HEK293T (cell line): ENCODE data around the gene NADK.

ENCODE experiments used
- CTCF ChIA-PET: fragments of 350-600 bp; formaldehyde crosslinking; extraction: SDS; loops from one replicate; lab custom pipeline; 2021; ENCODE audit warnings: antibody characterized with exemption, inconsistent platforms; lab: Yijun Ruan, JAX
- POLR2A ChIA-PET: fragments of 350-600 bp; formaldehyde crosslinking; extraction: SDS; loops from one replicate; lab custom pipeline; 2020; ENCODE audit warnings: antibody characterized with exemption, inconsistent platforms; lab: Yijun Ruan, JAX
- DNase-seq: peaks from one replicate; pipeline ENCODE4 v3.0.0; 2012; ENCODE audit warnings: mixed read lengths; ENCODE audit errors: extremely low spot score
- ARNT ChIP-seq: fragments of 450-650 bp; IDR thresholded peaks from 2 replicates; pipeline ENCODE4 v1.6.1; 2017; ENCODE audit warnings: mild to moderate bottlenecking
- BHLHE40 ChIP-seq: fragments of 450-650 bp; IDR thresholded peaks from 2 replicates; pipeline ENCODE4 v1.6.1; 2016; ENCODE audit warnings: mild to moderate bottlenecking, moderate library complexity, borderline replicate concordance
- CTBP1 ChIP-seq: fragments of 450-650 bp; IDR thresholded peaks from 2 replicates; pipeline ENCODE4 v1.6.1; 2016; ENCODE audit warnings: borderline replicate concordance
- ELF4 ChIP-seq: fragments of 450-650 bp; IDR thresholded peaks from 2 replicates; pipeline ENCODE4 v1.6.1; 2017; ENCODE audit warnings: antibody characterized with exemption
- FOXA1 ChIP-seq: fragments of 450-650 bp; IDR thresholded peaks from 2 replicates; pipeline ENCODE4 v1.6.1; 2016; ENCODE audit warnings: mild to moderate bottlenecking
- FOXK2 ChIP-seq: fragments of 450-650 bp; IDR thresholded peaks from 2 replicates; pipeline ENCODE4 v1.6.1; 2016; ENCODE audit warnings: mild to moderate bottlenecking
- FOXM1 ChIP-seq: fragments of 450-650 bp; IDR thresholded peaks from 2 replicates; pipeline ENCODE4 v1.6.1; 2017; ENCODE audit warnings: mild to moderate bottlenecking, borderline replicate concordance
- HDGF ChIP-seq: fragments of 450-650 bp; IDR thresholded peaks from 2 replicates; pipeline ENCODE4 v1.6.1; 2017; ENCODE audit warnings: antibody characterized with exemption, borderline replicate concordance
- L3MBTL2 ChIP-seq: fragments of 450-650 bp; conservative IDR thresholded peaks from 2 replicates; pipeline ENCODE4 v1.6.1; 2016; ENCODE audit warnings: mild to moderate bottlenecking
- LEF1 ChIP-seq: fragments of 450-650 bp; IDR thresholded peaks from 2 replicates; pipeline ENCODE4 v1.6.1; 2017; ENCODE audit warnings: mild to moderate bottlenecking, borderline replicate concordance
- NFRKB ChIP-seq: fragments of 450-650 bp; IDR thresholded peaks from 2 replicates; pipeline ENCODE4 v1.6.1; 2016; ENCODE audit warnings: mild to moderate bottlenecking, moderate library complexity
- PKNOX1 ChIP-seq: fragments of 450-650 bp; IDR thresholded peaks from 2 replicates; pipeline ENCODE4 v1.6.1; 2016
- SP1 ChIP-seq: fragments of 450-650 bp; IDR thresholded peaks from 2 replicates; pipeline ENCODE4 v1.6.1; 2017
- SUZ12 ChIP-seq: fragments of 450-650 bp; IDR thresholded peaks from 2 replicates; pipeline ENCODE4 v1.6.1; 2016; ENCODE audit warnings: mild to moderate bottlenecking
- TARDBP ChIP-seq: fragments of 450-650 bp; IDR thresholded peaks from 2 replicates; pipeline ENCODE4 v1.6.1; 2016
- ZNF384 ChIP-seq: fragments of 450-650 bp; IDR thresholded peaks from 2 replicates; pipeline ENCODE4 v1.6.1; 2016

The NADK gene

DNA sequence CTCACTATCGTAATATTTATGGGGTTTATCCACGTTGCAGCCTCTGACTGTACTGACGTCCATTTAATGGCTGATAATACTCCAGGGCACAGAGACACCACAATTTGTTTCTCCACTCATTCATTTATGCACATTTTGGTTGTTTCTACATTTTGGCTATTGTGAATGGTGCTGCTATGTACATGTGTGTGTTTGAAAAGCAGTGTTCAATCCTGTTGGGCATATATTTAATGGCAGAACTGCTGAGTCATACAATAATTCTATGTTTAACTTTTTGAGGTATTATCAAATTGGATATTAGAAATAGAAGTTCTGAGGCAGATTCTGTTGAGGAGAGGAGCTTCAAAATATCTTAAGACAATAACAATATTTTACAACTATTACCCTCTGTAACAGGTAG lies 39.0 kb upstream of the NADK start:
- no peak for TF ChIP-seq FOXA1
- no peak for TF ChIP-seq CTBP1
- no peak for TF ChIP-seq FOXK2
- no peak for TF ChIP-seq TARDBP
- TF ChIP-seq BHLHE40, result no peak
- TF ChIP-seq ZNF384, result no peak
- TF ChIP-seq SUZ12, result no peak
- no peak for TF ChIP-seq LEF1
- TF ChIP-seq SP1, result no peak
- TF ChIP-seq ARNT, result no peak
- no peak for TF ChIP-seq HDGF
- TF ChIP-seq ELF4, result no peak
- TF ChIP-seq PKNOX1, result no peak
- TF ChIP-seq NFRKB, result no peak
- no peak for TF ChIP-seq L3MBTL2
- no peak for TF ChIP-seq FOXM1
- DNase-seq, result no peak
- ChIA-PET POLR2A (no interaction called here), CTCF (no interaction called here)

DNA sequence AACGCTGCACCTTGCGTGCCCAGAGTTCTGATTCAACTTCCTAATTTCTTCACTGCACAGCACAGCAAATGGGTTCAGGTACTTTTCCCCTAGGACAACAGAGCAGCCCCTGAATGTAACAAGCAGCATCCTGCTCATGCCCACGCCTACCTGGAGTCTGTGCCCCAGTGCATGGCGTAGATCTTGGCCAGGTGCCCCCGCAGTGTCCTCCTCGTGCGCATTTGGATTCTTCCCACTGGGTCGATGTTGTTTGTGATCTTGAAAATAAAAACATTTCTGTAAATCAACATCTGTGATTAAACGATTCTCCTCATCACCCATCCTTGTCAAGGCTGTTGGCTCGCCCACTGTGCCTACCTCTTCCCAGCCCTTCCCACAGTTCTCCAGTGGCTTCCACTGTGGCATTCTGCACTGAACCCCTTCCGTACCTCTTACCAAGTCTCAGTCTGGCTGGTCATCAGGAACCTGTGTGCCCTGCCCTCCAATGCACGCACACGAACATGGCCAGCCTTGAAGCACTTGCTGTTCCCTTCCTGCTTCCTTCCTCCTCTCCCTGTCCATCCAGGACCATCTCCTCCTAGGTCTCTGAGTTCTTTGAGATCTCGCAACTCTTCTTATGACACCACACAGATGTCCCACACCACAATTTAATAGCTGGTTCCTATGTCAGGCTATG lies 37.5 kb upstream of the NADK start:
- ChIA-PET POLR2A (no interaction called here), CTCF (no interaction called here)
- DNase-seq, result no peak
- no peak for TF ChIP-seq FOXK2

DNA sequence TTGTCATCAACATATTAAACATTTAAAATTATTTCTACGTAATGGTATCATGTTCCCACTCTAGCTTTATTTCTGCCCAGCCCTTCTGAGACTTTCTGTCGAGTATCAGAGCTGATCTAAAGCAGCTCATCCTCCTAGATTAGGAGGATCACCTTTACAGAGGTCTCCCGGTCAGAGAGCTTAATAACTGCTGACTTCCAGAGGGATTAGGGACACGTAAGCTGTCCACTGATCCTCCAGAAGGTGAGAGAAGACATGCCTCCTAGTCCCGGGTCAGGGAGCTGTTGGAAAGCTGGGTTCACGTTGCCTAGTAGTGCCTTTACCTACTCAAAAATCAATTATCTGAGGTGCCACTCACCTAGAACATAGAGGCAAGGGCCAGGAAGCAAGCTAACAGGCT lies 31.2 kb upstream of the NADK start:
- POLR2A ChIA-PET, result interaction anchor here (2.0 kb wide), 1 partner anchor 32 kb away, joined by 6 read pairs; no protein-coding TSS in a partner anchor
- CTCF ChIA-PET, result no interaction called here
- no peak for TF ChIP-seq FOXA1
- no peak for TF ChIP-seq ARNT
- no peak for TF ChIP-seq ELF4
- no peak for TF ChIP-seq FOXK2
- no peak for TF ChIP-seq L3MBTL2
- no peak for TF ChIP-seq LEF1
- no peak for TF ChIP-seq FOXM1
- no peak for TF ChIP-seq ZNF384
- TF ChIP-seq SP1, result no peak
- TF ChIP-seq CTBP1, result no peak
- no peak for TF ChIP-seq NFRKB
- no peak for TF ChIP-seq BHLHE40
- TF ChIP-seq HDGF, result no peak
- TF ChIP-seq PKNOX1, result no peak
- TF ChIP-seq TARDBP, result no peak
- no peak for DNase-seq

GRCh38 chr1:1808206-1808605 lies 29.9 kb upstream of the NADK start:
- no peak for TF ChIP-seq TARDBP
- TF ChIP-seq CTBP1, result no peak
- TF ChIP-seq ZNF384, result no peak
- no peak for TF ChIP-seq SUZ12
- TF ChIP-seq FOXM1, result no peak
- TF ChIP-seq L3MBTL2, result no peak
- no peak for TF ChIP-seq SP1
- TF ChIP-seq FOXK2, result no peak
- TF ChIP-seq BHLHE40, result no peak
- no peak for TF ChIP-seq ELF4
- TF ChIP-seq HDGF, result no peak
- TF ChIP-seq ARNT, result no peak
- no peak for TF ChIP-seq NFRKB
- no peak for TF ChIP-seq FOXA1
- no peak for TF ChIP-seq LEF1
- no peak for TF ChIP-seq PKNOX1
- ChIA-PET POLR2A (interaction anchor here (2.0 kb wide), 1 partner anchor 31 kb away, joined by 6 read pairs; no protein-coding TSS in a partner anchor), CTCF (no interaction called here)
- no peak for DNase-seq

DNA sequence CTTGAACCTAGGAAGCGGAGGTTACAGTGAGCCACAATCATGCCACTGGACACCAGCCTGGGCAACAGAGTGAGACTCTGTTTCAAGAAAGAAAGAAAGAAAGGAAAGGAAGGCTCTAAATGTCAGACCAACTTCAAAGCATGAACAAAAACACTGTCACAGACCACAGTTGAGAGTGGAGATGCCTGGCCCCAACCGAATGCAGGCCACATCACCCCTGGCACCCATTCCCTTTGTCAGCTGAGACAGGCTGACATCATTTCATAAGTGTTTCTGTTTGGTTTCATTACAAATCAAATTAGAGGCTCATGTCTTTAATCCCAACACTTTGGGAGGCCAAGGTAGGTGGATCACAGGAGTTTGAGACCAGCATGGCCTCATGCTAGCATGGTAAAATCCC lies 28.6 kb upstream of the NADK start:
- ChIA-PET POLR2A (no interaction called here), CTCF (no interaction called here)
- no peak for TF ChIP-seq CTBP1
- TF ChIP-seq SP1, result no peak
- TF ChIP-seq FOXK2, result no peak
- TF ChIP-seq FOXM1, result no peak
- TF ChIP-seq SUZ12, result no peak
- TF ChIP-seq LEF1, result no peak
- no peak for TF ChIP-seq ZNF384
- TF ChIP-seq TARDBP, result no peak
- TF ChIP-seq ARNT, result no peak
- no peak for DNase-seq

DNA sequence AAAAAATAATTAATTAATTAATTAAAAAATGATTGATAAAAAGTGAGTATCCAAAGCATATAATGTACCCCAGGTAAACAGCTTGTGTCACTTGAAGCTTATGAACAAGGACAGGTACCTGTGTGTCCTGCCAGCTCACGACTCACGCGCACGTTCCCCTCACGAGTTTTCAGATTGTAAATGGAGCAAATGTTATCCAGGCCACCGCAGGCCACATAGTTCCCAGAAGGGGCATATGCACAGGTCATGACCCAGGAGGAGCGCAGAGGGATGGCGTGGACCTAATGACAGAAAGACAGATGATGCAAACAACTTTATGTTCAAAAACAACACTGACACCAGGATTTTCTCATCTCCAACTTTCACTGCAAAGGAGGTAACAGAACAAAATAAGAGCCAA lies 26.0 kb upstream of the NADK start:
- no peak for DNase-seq
- no peak for TF ChIP-seq ARNT
- no peak for TF ChIP-seq LEF1
- no peak for TF ChIP-seq BHLHE40
- no peak for TF ChIP-seq L3MBTL2
- no peak for TF ChIP-seq ELF4
- TF ChIP-seq CTBP1, result no peak
- TF ChIP-seq SP1, result no peak
- no peak for TF ChIP-seq FOXA1
- no peak for TF ChIP-seq SUZ12
- no peak for TF ChIP-seq NFRKB
- TF ChIP-seq PKNOX1, result no peak
- no peak for TF ChIP-seq ZNF384
- CTCF ChIA-PET, result no interaction called here
- POLR2A ChIA-PET, result interaction anchor here (1.1 kb wide), 1 partner anchor 23 kb away, joined by 4 read pairs; no protein-coding TSS in a partner anchor
